MM.1S (cell line): ENCODE data around the gene RNF212.

Source experiments
- CTCF ChIP-seq: fragments of 300-600 bp; sonication (generic); IDR thresholded peaks from 2 replicates; pipeline ENCODE4 v1.5.1; 2016; ENCODE audit warnings: antibody characterized with exemption, low read length, mixed read lengths
- EZH2 ChIP-seq: fragments of 300-600 bp; sonication (generic); optimal IDR thresholded peaks from 2 replicates; pipeline ENCODE3; 2017; ENCODE audit warnings: low read depth, mild to moderate bottlenecking, antibody characterized with exemption, low read length, mixed read lengths
- EZH2phosphoT487 ChIP-seq: fragments of 300-600 bp; sonication (generic); IDR thresholded peaks from 2 replicates; pipeline ENCODE4 v1.6.1; 2018; ENCODE audit warnings: antibody characterized with exemption, low read length

DNA sequence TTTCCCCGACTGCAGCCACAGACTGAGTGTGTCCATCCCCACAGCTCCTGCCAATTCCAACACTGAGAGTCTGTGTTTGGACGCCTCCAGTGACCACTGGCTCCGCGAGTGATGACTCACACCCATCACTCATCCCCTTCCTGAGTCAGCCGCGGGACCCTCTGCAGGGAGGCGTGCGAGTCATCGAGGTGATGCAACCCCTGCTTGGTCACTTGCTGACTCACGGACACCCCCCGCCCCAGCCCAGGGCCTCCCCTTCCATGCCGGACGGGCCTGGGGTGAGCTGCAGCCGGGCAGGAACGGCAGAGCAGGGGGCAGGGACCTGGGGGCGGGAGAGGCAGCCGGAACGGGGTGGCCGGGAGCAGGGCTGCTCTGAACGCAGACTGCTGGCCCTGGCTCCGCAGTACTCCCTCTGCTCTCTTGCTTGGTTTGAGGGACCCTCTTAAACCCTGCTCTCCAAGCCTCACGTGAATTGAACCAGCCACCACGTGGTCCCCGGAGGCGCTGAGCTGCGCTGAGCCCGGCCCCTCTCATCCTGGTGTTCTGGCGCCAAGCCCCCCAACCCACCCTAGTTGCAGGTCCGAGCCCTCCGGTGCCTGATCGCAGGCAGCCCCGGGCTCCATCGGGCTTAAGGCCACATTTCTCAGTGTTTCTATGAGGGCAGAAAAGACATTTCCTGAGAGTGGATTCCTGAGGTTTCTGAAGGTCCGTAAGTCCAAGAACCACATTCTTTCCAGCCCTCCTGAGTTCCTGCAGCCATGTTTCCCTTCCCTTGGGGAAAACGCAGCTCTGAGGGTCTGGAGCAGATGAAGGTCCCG is 69.5 kb downstream of the RNF212 start:
- TF ChIP-seq EZH2phosphoT487 = no peak
- TF ChIP-seq EZH2 = no peak
- TF ChIP-seq CTCF = no peak
